ENCODE data around the gene EXD3. TPM values are rescaled to one million over a fixed set of nuclear protein-coding genes. Genes with fewer than 3 reads are reported as not detected.

Gene EXD3
- total RNA-seq, 1 experiment from 2014 or later = 15.3 TPM

- Histone ChIP-seq H3K18ac (ENCODE audit: insufficient read length, low read depth, low read length) (no peak overlapping the region), H2BK15ac (ENCODE audit: low read depth, low read length) (no peak overlapping the region), H2BK20ac (ENCODE audit: low read depth, low read length, poor library complexity, severe bottlenecking) (no peak overlapping the region), H3K79me1 (ENCODE audit: insufficient read depth, low read depth, low read length, poor library complexity, severe bottlenecking) (no peaks in the 10 kb centered on the region), H3K4me2 (ENCODE audit: insufficient read depth, insufficient read length, low read length) (no peak overlapping the region), H2BK12ac (ENCODE audit: insufficient read length, low read depth, low read length) (no peak overlapping the region), H2BK120ac (ENCODE audit: low read depth, low read length, poor library complexity, severe bottlenecking) (no peak overlapping the region), H3K9me3 (ENCODE audit: control insufficient read depth, low read depth, low read length) (no peaks in the 10 kb centered on the region), H2AFZ (ENCODE audit: low read length) (no peak overlapping the region), H2BK5ac (ENCODE audit: insufficient read length, low read length) (no peak overlapping the region), H4K8ac (replicated peaks; ENCODE audit: insufficient read length, low read depth, low read length) (no peak overlapping the region), H2AK5ac (ENCODE audit: insufficient read length, low read length) (no peak overlapping the region), H3K79me2 (ENCODE audit: insufficient read depth, low read length) (no peaks in the 10 kb centered on the region), H3K27me3 (ENCODE audit: insufficient read depth, low read length) (no peaks in the 10 kb centered on the region), H3T11ph (ENCODE audit: low read length) (no peak overlapping the region), H3K4ac (ENCODE audit: low read depth, low read length) (no peak overlapping the region), H3K9ac (ENCODE audit: extremely low read depth, insufficient read length, low read length) (no peak overlapping the region), H3K23me2 (ENCODE audit: insufficient read length, low read depth, low read length, poor library complexity, severe bottlenecking) (no peaks in the 10 kb centered on the region), H3K27ac (ENCODE audit: insufficient read length, low read depth, low read length) (no peak overlapping the region), H3K56ac (ENCODE audit: insufficient read length, low read depth, low read length) (no peak overlapping the region), H4K91ac (ENCODE audit: insufficient read length, low read depth, low read length) (no peak overlapping the region), H3K23ac (ENCODE audit: insufficient read length, low read depth, low read length) (no peak overlapping the region), H3K4me1 (ENCODE audit: insufficient read depth, low read length) (peaks cover 1% of the 10 kb centered on the region; the same call in 1 of the 2 replicates), H3K14ac (ENCODE audit: insufficient read depth, low read length) (no peak overlapping the region), H4K20me1 (ENCODE audit: control insufficient read depth, insufficient read depth, insufficient read length) (no peaks in the 10 kb centered on the region), H4K5ac (ENCODE audit: insufficient read length, low read depth, low read length) (no peak overlapping the region)
- no peak overlapping the region for H3K4me3 Mint-ChIP-seq
- no peaks in the 10 kb centered on the region for H3K36me3 Mint-ChIP-seq (ENCODE audit: insufficient read depth in 1 of 3, low read depth in 3 of 3)
- no CpG with 5 or more reads among the region's 18 CpGs for WGBS (ENCODE audit: extremely low coverage, insufficient read length, low lambda C conversion rate)
- no peak overlapping the region for H3K27ac Mint-ChIP-seq
- peaks cover 6 to 11% of the 10 kb centered on the region in 2 experiments; a peak in 2 of 4 replicates for H3K4me1 Mint-ChIP-seq
- peaks cover 4% of the 10 kb centered on the region in 2 experiments; a peak in 3 of 5 replicates for H3K9me3 Mint-ChIP-seq
- H3K27me3 Mint-ChIP-seq (ENCODE audit: low read depth) = peaks cover 3% of the 10 kb centered on the region; the same call in 1 of the 2 replicates
- no peak for TF ChIP-seq CTCF (conservative IDR thresholded peaks at IDR 0.05)
- DNase-seq = no peak
Observed at GRCh38 chr9:137318602-137319001, 104.4 kb downstream of the EXD3 start.
